WI38 (cell line): ENCODE data around the gene BCL2.

Source experiments
- H3K4me3 ChIP-seq: 2 replicates; pipeline ENCODE4 v1.5.1; 2011; ENCODE audit warnings: low read depth, mild to moderate bottlenecking, control low read depth, low read length
- CTCF ChIP-seq: IDR thresholded peaks from 2 replicates; pipeline ENCODE4 v1.5.1; 2012; ENCODE audit warnings: low read depth, mild to moderate bottlenecking, control low read depth, low read length

BCL2 gene

DNA sequence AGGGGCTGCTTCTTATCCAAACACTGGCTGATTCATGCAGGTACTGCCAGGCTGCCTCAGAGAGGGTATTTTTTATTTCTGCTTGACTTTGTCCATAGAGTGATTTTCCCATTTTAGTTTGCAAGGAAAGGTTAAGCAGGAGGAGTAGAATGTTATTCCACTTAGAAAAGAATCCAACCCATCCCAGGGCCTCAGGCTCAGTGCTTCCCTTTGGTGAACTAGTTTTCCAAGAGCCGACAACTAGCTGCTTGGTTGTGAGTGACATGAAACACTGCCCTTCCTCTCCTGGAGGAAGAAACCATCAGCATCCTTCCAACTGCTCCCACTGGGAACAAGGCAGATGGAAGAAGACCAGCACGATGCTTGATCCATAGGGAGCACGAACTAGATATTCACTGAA is 58.5 kb downstream of the BCL2 start:
- no peak overlapping the region for H3K4me3 ChIP-seq
- no peak for TF ChIP-seq CTCF

DNA sequence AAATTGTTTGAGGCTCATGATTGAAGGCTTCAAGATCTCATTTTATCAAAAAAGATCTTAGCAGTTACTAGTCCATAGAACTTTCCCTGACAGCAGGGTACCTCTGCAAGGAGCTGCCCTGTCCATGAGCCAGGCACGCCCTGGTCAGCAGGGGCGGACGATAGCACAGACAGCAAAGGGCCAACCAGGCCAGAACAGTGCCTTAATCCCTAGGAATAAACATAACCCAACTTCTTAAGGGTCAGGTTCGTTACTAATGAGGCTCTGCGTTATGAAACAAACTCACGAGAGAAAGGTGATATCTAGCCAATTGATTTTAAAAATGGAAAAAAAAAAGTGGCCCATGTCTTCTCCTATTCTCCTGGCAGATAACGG is 59.2 kb downstream of the BCL2 start:
- no peak for TF ChIP-seq CTCF
- H3K4me3 ChIP-seq, result no peak overlapping the region

DNA sequence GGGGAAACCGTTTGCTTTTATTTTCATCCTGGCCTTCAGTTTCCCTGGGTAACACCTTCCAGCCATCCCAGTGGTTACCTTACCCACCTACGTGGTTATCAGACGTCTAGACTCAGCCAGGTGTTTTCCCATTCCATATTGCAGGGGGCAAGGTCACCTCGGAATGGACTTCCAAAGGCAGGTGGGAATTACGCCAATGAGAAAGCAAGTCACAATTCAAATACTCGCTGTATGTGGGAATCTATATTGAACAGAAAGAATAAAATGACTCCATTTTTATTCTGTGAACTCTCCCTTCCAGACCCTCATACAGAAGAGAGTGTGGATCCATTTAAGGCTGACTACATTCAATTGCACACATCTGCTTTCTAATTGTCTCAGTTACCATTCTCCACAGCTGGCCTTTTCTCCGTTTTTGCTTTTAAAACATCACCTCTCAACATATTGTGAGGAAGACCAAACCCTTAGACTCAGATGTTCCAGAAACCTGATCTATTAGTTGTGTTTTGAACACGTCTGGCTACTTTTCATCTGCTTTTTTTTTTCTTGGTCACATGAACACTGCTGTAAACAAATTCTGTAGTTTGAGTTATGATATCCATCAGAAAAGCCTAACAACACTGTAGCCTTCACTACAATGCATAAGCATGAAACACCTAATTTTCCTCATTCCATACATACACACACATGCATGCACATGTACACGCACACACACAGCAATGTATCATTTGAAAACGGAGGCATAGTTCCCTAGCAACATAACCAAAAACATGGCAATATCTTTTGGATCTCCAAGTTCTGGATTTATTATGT is 59.8 kb downstream of the BCL2 start:
- no peak for TF ChIP-seq CTCF

DNA sequence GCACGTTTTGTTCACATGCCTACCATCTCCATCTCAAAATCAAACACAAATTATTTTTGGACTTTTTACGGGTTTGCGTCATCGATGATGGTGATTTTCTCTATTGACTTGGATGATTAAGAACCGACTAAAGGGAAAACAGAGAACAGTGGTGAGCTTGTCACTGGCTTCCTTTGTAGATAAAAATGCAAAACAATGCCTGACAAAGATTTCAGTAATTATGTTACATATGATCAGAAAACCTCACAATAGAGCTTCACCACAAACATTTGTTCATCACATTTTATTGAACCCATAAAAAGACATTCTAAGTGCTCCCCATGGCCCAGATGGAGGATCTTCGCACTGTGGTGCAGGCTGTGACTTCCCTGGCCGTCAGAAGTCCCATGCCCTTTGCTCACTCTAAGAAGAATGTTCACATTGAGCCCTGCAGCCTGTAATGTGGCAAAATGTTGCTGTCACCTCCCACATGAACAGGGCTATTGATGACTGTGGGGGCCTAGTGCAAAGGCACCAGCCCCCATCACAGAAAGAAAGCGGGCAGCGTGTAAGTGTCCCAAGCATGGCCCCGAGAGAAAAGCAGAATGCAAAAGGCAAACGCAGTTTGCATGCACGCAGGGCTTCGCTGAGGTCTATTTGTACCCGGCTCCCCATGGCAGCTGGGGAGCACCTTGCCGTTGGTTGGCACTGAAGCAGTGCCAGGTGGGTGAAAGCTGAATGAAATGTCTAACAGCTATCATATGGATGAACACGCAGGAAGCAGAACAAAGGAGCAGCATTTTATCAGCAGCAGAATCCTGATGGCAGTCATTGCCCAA is 60.6 kb downstream of the BCL2 start:
- no peak overlapping the region for H3K4me3 ChIP-seq
- no peak for TF ChIP-seq CTCF

More for the DNA sequence above, 59.8 kb downstream of the BCL2 start:
- H3K4me3 ChIP-seq, result no peak overlapping the region

DNA sequence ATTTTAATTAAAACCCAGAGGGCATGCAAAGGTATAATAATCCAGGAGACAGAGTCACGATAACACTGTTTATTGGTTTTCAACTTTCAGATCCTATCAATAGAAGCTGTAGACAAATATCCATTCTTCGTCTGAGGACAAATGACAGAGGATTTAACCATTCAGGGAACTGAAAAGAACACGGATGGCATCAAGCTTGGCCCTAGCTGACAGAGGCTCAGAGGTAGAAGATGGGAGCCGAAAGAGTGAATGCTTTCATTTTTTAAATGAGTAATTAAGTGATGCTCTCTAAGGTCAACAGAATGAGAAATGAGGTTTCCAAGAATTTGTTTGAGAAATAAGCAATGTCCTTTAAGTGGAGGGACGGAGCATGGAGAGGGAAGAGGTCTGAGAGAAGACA is 62.1 kb downstream of the BCL2 start:
- TF ChIP-seq CTCF, result no peak
- no peak overlapping the region for H3K4me3 ChIP-seq

- TF ChIP-seq CTCF, result no peak
- no peak overlapping the region for H3K4me3 ChIP-seq
These were observed 64.1 kb downstream of the BCL2 start for GRCh38 chr18:63255435-63255834.

DNA sequence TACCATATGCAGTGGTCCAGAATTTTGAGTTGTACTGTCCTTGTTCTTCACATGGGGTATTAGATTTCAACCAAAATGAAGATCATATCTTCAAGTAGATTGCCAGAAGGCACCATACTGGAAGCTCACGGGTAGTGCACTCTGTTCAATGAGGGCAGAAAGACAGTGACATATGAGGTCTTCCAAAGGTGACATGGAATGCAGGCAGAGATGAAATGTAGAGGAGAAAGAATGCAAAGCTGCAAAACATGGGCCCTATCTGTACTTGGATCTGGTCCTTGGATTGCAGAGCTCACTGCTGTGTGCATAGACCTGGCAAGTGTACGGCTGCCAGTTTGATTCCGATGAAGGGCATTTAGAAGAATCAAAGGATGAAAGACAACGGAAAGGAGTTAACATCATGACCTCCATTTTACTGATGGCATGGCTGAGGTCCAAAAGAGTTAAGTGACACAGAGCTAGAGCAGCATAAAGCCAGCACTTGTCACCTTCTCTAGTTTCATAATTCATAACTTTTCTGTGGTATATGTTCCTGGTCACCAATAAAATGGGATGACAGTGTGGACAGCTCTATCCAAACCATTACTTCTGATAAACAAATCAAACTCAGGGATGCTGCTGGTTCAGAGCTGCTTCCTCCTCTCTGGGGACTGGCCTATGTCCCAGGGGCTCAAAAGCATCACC is 64.7 kb downstream of the BCL2 start:
- TF ChIP-seq CTCF, result no peak
- no peak overlapping the region for H3K4me3 ChIP-seq
